ENCODE measurements around the gene B9D1.

B9D1 gene

GRCh38 chr17:19369846-19370492 is 7.4 kb upstream of the B9D1 start:
- H3K36me3 ChIP-seq, result no peaks in the 10 kb centered on the region
- DNase-seq, result no peak
- H3K9me3 ChIP-seq (ENCODE audit: severe bottlenecking), result no peaks in the 10 kb centered on the region
- H3K27ac ChIP-seq, result no peak overlapping the region
- no peak for TF ChIP-seq CTCF (IDR thresholded peaks at IDR 0.05; ENCODE audit: low read depth, low read length)
- no peaks in the 10 kb centered on the region for H3K27me3 ChIP-seq (ENCODE audit: insufficient read depth, low read depth, severe bottlenecking)
- no peak overlapping the region for H3K4me3 ChIP-seq (ENCODE audit: low read depth, low read length)

- Histone ChIP-seq H3K4me3 (ENCODE audit: low read depth, low read length) (no peak overlapping the region), H3K36me3 (no peaks in the 10 kb centered on the region), H3K9me3 (ENCODE audit: severe bottlenecking) (no peaks in the 10 kb centered on the region), H3K27me3 (ENCODE audit: insufficient read depth, low read depth, severe bottlenecking) (no peaks in the 10 kb centered on the region), H3K27ac (no peak overlapping the region)
- no peak for TF ChIP-seq CTCF (IDR thresholded peaks at IDR 0.05; ENCODE audit: low read depth, low read length)
- DNase-seq, result no peak
Observed at GRCh38 chr17:19369107-19369778, 6.7 kb upstream of the B9D1 start.

GRCh38 chr17:19368229-19368628 is 5.7 kb upstream of the B9D1 start:
- Histone ChIP-seq H3K27ac (no peak overlapping the region), H3K4me3 (ENCODE audit: low read depth, low read length) (no peak overlapping the region), H3K27me3 (ENCODE audit: insufficient read depth, low read depth, severe bottlenecking) (no peaks in the 10 kb centered on the region), H3K36me3 (no peaks in the 10 kb centered on the region), H3K9me3 (ENCODE audit: severe bottlenecking) (no peaks in the 10 kb centered on the region)
- no peak for TF ChIP-seq CTCF (IDR thresholded peaks at IDR 0.05; ENCODE audit: low read depth, low read length)
- DNase-seq, result no peak

- TF ChIP-seq CTCF (IDR thresholded peaks at IDR 0.05; ENCODE audit: low read depth, low read length), result no peak
- no peaks in the 10 kb centered on the region for H3K27me3 ChIP-seq (ENCODE audit: insufficient read depth, low read depth, severe bottlenecking)
- no peak overlapping the region for H3K4me3 ChIP-seq (ENCODE audit: low read depth, low read length)
- H3K36me3 ChIP-seq, result no peaks in the 10 kb centered on the region
- no peak for DNase-seq
- H3K9me3 ChIP-seq (ENCODE audit: severe bottlenecking), result no peaks in the 10 kb centered on the region
- no peak overlapping the region for H3K27ac ChIP-seq
Observed at GRCh38 chr17:19366637-19366972, 4.1 kb upstream of the B9D1 start.

- no peak for DNase-seq
- Histone ChIP-seq H3K27me3 (ENCODE audit: insufficient read depth, low read depth, severe bottlenecking) (no peaks in the 10 kb centered on the region), H3K27ac (no peak overlapping the region), H3K36me3 (no peaks in the 10 kb centered on the region), H3K9me3 (ENCODE audit: severe bottlenecking) (no peaks in the 10 kb centered on the region), H3K4me3 (ENCODE audit: low read depth, low read length) (no peak overlapping the region)
- TF ChIP-seq CTCF (IDR thresholded peaks at IDR 0.05; ENCODE audit: low read depth, low read length), result no peak
Observed at GRCh38 chr17:19365833-19366636, 3.5 kb upstream of the B9D1 start.
